Measurements from ENCODE around the gene KRTAP1-4.
"Not testable (repeated sequence)": the region's sequence is repeated elsewhere in the genome, so short reads cannot be mapped to it uniquely, and the experiment has no call there.

The KRTAP1-4 gene

GRCh38 chr17:41046735-41047465, 16.9 kb upstream of the KRTAP1-4 start, which contains the start of gene KRTAP2-1:
KRTAP2-1 (minus strand) TSS chr17:41047316; CDS start chr17:41047267, 49 bp downstream.
- not testable (repeated sequence) for DNase-seq

- no peak for DNase-seq
Measured at GRCh38 chr17:41042953-41043352, 13.0 kb upstream of the KRTAP1-4 start.

- not testable (repeated sequence) for DNase-seq
Measured at GRCh38 chr17:41040783-41041571, 11.0 kb upstream of the KRTAP1-4 start, which contains the start of gene KRTAP1-1. KRTAP1-1 (minus strand) TSS chr17:41041450; CDS start chr17:41041397, 53 bp downstream.

GRCh38 chr17:41037853-41038350, 7.9 kb upstream of the KRTAP1-4 start:
- no peak for DNase-seq

GRCh38 chr17:41034346-41034935, 4.4 kb upstream of the KRTAP1-4 start, which contains the start of gene KRTAP1-3:
KRTAP1-3 (minus strand) TSS chr17:41034874; CDS start chr17:41034821, 53 bp downstream.
- DNase-seq: not testable (repeated sequence)

DNA sequence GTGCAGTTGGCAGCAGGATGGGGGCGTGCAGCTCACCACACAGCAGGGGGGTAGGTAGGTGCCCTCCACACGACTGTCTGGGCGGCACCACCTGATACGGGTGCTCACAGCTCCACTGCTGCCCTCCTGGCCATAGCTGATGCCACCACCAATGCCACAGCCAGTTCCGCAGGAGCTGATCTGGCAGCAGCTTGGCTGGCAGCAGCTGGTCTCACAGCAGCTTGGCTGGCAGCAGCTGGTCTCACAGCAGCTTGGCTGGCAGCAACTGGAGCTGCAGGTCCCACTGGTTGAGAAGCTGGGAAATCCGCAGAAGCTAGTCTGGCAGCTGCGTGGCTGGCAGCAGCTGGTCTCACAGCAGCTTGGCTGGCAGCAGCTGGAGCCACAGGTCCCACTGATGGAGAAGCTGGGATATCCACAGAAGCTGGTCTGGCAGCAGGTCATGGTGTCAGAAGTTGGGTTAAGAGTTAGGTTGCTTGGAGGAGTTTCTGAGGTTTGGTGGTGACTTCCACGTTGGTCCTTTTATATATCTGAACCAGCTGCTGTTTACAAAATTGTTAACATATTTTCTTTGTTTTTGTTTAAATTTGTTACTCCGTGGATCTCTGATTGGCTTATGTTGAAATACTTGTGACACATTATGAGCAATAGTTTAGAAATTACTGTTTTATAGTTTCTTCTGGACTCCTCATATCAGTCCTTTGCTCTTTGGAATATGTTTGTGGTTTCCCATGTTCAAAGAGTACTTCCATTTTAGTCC, 3.1 kb downstream of the KRTAP1-4 start, which contains the start of gene KRTAP1-5:
KRTAP1-5 (minus strand) TSS at position 494 of the 757 bp plus-strand sequence; CDS start at position 441, 53 bp downstream.
- DNase-seq: no peak

DNA sequence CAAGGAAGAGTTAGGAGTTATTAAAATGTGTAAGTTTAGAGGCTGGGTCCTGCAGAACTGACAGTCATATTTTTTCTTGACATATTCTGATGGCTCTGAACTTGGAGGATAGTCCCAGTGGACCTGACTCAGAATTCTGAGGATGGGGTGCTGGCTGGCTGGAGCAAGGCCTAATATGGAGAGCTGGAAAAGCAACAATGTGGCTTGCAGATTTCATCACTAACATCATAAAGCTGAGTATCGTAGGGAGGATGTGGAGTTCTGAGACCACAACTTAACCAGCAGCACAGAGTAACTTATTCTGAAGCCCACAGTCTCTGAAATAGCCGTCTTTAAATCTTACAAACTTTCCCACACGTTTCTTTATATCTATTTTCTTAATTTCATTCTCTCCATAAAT, 5.3 kb downstream of the KRTAP1-4 start:
- DNase-seq: no peak

GRCh38 chr17:41020336-41020735, 9.7 kb downstream of the KRTAP1-4 start:
- no peak for DNase-seq

GRCh38 chr17:41019415-41019814, 10.6 kb downstream of the KRTAP1-4 start:
- no peak for DNase-seq

DNA sequence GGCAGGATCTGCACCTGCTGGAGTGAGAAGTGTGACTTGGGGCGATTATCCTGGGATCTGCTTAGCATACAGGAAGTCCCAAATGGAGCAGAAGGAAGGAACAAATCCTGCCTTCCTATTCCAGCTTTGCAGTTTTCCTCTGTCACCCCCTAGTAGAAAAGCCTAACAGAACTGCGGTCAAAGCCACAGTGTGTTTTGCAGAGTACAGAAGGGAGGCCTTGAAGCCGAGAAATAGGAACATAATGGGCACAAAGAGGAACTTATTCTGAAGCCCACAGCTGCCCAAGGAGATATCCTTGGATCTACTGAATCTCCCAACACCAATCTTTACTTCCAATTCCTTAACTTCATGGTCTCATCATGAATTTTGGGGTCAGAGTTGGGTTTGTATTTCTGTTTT, 11.5 kb downstream of the KRTAP1-4 start:
- no peak for DNase-seq

DNA sequence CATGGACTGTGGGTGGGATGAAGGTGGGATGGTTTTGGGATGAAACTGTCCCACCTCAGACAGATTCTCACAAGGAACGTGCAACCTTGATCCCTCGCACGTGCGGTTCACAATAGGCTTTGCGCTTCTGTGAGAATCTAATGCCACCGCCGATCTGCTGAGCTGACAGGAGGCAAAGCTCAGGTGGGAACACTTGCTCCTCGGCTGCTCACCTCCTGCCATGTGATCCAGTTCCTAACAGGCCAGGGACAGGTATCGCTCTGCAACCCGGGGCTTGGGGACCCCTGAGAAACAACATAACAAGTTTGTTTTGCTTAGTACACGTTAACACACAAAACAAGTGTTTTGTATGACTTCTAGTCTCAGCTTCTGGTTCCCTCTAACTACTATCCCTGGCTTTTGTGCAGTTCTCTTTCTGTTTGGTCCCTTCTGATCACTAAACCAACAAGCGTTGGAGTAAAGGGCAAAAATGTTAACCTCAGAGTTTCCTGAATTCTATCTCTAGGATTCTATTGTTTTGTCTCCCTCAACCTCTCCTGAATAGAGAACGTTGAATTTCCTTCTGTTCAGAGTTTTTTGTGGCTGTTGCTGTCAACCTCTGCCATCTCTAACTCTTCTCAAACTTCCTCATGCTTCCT, 13.3 kb downstream of the KRTAP1-4 start:
- no peak for DNase-seq

DNA sequence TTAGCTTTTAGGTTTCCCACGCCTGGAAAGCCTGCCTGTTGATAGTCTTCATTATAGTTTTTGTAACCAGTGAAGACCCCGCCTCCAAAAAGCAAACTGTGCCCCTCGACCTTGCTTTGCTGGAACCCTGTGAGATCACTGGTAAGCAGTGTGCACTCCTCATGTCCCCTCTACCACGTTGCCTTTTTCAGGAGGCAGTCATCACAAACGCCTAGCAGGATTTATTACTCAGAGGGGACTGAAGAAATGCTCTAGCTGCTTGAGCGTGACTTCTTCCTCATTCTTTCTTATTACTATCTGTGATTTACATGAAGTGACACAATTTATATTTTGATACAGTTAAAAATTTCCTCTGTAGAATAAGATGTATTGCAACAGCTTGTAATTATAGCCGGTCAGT, 14.5 kb downstream of the KRTAP1-4 start:
- DNase-seq: no peak

- DNase-seq: no peak
Measured at GRCh38 chr17:41013606-41014005, 16.4 kb downstream of the KRTAP1-4 start.

DNA sequence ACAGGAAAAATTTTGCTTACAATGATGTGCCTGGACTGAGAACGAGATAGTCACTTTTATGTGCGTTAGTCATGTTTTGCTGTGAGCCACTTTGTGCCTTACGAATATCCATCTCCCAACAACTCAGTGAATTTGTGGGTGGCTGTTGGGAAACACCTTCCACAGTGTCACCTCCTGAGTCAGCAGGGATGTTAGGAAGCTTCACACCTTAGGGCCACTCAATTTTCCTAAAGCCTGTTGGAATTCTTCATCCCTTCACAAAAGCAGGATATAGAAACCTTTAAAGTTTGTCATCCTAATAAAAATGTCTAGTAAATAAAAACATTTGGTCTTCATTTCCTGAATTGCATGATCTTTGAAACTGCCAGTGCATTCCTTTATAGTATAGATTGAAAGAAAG, 16.8 kb downstream of the KRTAP1-4 start:
- no peak for DNase-seq

DNA sequence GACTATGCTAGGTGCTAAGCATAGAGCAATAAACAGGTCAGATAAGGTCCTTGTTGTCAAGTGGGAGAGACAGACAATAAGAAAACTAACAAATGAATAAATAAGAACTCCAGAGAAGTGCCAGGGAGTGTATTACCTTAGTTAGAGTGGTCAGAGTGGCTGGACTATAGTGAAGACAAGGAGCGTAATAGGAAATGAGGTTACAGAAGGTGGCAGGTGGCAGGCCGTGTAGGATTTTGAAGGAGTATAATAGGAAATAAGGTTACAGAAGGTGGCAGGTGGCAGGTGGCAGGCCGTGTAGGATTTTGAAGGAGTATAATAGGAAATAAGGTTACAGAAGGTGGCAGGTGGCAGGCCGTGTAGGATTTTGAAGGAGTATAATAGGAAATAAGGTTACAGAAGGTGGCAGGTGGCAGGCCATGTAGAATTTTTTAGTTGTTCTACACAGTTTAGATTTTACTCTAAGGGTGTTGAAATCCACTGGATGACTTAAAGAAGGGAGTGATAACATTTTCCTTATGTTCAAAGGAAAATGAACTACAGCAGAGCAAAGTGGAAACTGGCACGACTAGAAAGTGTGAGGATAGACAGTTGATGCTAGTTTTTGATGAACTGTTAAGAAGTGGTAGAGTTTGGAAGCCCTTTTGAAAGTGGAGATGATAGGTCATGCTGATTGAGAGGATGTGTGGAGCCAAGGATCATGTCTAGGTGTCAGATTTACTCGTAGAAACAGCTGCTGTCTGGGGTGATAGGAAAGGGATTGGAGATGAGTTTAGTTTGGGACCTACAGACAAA, 17.5 kb downstream of the KRTAP1-4 start:
- DNase-seq: no peak

DNA sequence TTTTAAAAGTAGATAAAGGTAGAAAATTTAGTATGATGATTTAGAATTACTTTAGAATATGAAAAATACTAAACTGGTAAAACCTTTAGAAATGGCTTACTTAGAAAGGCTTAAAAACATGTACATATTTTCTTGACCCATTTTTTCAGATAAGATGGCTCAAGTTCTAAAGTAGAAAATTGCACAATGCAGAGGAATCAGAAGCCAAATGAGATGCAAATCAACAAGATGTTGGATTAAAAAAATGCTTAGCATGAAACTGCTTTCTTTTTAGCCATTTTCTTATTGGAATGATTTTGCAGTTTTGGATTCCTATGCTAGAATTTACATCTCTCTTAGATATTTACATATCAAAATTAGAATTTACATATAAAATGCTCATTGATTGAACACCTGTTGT, 19.6 kb downstream of the KRTAP1-4 start:
- DNase-seq: no peak

DNA sequence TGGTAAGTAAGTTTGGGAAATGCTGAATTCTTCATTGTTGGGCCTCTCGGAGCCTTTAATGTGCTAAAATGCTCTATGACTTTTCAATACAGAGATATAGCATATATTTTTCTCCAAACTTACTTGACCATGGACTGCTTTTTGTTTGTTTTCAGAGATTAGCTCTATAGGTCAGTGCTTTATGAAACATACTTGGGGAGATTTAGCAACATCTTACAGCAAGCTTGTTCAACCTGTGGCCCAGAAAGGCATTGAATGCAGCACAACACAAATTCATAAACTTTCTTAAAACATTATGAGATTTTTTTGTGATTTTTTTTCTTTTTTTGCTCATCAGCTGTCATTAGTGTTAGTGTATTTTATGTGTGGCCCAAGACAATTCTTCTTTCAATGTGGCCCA, 20.1 kb downstream of the KRTAP1-4 start:
- DNase-seq: no peak

- DNase-seq: no peak
Measured at GRCh38 chr17:41009301-41009760, 20.7 kb downstream of the KRTAP1-4 start.

- DNase-seq: no peak
Measured at GRCh38 chr17:41008811-41009210, 21.2 kb downstream of the KRTAP1-4 start, which contains the start of gene KRTAP3-1. KRTAP3-1 (minus strand) TSS chr17:41009128; CDS start chr17:41009074, 54 bp downstream.

- no peak for DNase-seq
Measured at GRCh38 chr17:41004397-41004796, 25.6 kb downstream of the KRTAP1-4 start.

- no peak for DNase-seq
Measured at GRCh38 chr17:41003926-41004325, 26.1 kb downstream of the KRTAP1-4 start.
